ENCODE results near the gene CA10. TPM values are rescaled to one million over a fixed set of nuclear protein-coding genes. Genes with fewer than 3 reads are reported as not detected.

The CA10 gene
- total and polyA plus RNA-seq, 2 donors (not counting 1 experiment from before 2014, with no cell fraction given) = not detected

GRCh38 chr17:51848451-51848850, 310.1 kb downstream of the CA10 start:
- no peaks in the 10 kb centered on the region for H3K27me3 ChIP-seq (replicated peaks in 1 of 4; ENCODE audit: control extremely low read depth in 1 of 4, control insufficient read depth in 3 of 4, insufficient read depth in 4 of 4, low read length in 3 of 4)
- H3K4me1 ChIP-seq (ENCODE audit: control insufficient read depth in 2 of 2, insufficient read depth in 2 of 2, low read length in 2 of 2) = no peaks in the 10 kb centered on the region
- Mint-ChIP-seq H3K4me1 (no peaks in the 10 kb centered on the region), H3K9me3 (ENCODE audit: insufficient read depth) (no peaks in the 10 kb centered on the region), H3K27ac (no peak overlapping the region), H3K27me3 (peaks cover 4% of the 10 kb centered on the region), H3K4me3 (no peak overlapping the region)
- no peaks in the 10 kb centered on the region for H3K79me2 ChIP-seq (ENCODE audit: control insufficient read depth, insufficient read depth, low read length)
- 78% methylated on average over 3 of the region's 3 CpGs for WGBS (ENCODE audit: insufficient coverage)
- H4K20me1 ChIP-seq (ENCODE audit: control insufficient read depth, insufficient read depth, low read length, poor library complexity, severe bottlenecking) = no peaks in the 10 kb centered on the region
- intact Hi-C loops (cut with micrococcal nuclease) = no loop called here
- no peak overlapping the region for H3K4me3 ChIP-seq (ENCODE audit: control extremely low read depth in 1 of 5, extremely low read depth in 1 of 5, insufficient read depth in 1 of 5, low read depth in 2 of 5, low read length in 4 of 5)
- no peaks in the 10 kb centered on the region for H3K36me3 ChIP-seq (replicated peaks in 1 of 2; ENCODE audit: control extremely low read depth in 1 of 2, control insufficient read depth in 1 of 2, extremely low read depth in 1 of 2, insufficient read depth in 2 of 2, low read length in 1 of 2)
- CTCF ChIA-PET = no interaction called here
- POLR2A ChIA-PET = no interaction called here
- ATAC-seq (ENCODE audit: low read depth) (no peak), DNase-seq (no peak)
- TF ChIP-seq EZH2 (IDR thresholded peaks at IDR 0.05; ENCODE audit: borderline replicate concordance, insufficient read depth, low read depth, low read length, poor library complexity, severe bottlenecking) (no peak), CTCF (IDR thresholded peaks at IDR 0.05) (no peak)
- peaks cover 0 to 3% (median 0%) of the 10 kb centered on the region in 3 donors for H3K9me3 ChIP-seq (ENCODE audit: control extremely low read depth in 1 of 3, control insufficient read depth in 2 of 3, insufficient read depth in 1 of 3, low read length in 2 of 3)
- H3K4me2 ChIP-seq (replicated peaks; ENCODE audit: low read depth, low read length, poor library complexity, severe bottlenecking) = no peak overlapping the region
- no peak overlapping the region for H3K9ac ChIP-seq (ENCODE audit: low read length)
- H3K27ac ChIP-seq (ENCODE audit: low read length in 2 of 2) = no peak overlapping the region
- no peak overlapping the region for H2AFZ ChIP-seq (ENCODE audit: insufficient read depth, low read depth, low read length, poor library complexity, severe bottlenecking)

- ChIA-PET POLR2A (no interaction called here), CTCF (no interaction called here)
- Histone ChIP-seq H3K4me1 (ENCODE audit: control insufficient read depth in 2 of 2, insufficient read depth in 2 of 2, low read length in 2 of 2) (no peaks in the 10 kb centered on the region), H3K36me3 (replicated peaks in 1 of 2; ENCODE audit: control extremely low read depth in 1 of 2, control insufficient read depth in 1 of 2, extremely low read depth in 1 of 2, insufficient read depth in 2 of 2, low read length in 1 of 2) (no peaks in the 10 kb centered on the region), H3K27ac (ENCODE audit: low read length in 2 of 2) (no peak overlapping the region), H3K27me3 (replicated peaks in 1 of 4; ENCODE audit: control extremely low read depth in 1 of 4, control insufficient read depth in 3 of 4, insufficient read depth in 4 of 4, low read length in 3 of 4) (no peaks in the 10 kb centered on the region), H2AFZ (ENCODE audit: insufficient read depth, low read depth, low read length, poor library complexity, severe bottlenecking) (no peak overlapping the region), H3K4me2 (replicated peaks; ENCODE audit: low read depth, low read length, poor library complexity, severe bottlenecking) (no peak overlapping the region), H3K79me2 (ENCODE audit: control insufficient read depth, insufficient read depth, low read length) (no peaks in the 10 kb centered on the region), H3K4me3 (ENCODE audit: control extremely low read depth in 1 of 5, extremely low read depth in 1 of 5, insufficient read depth in 1 of 5, low read depth in 2 of 5, low read length in 4 of 5) (no peak overlapping the region), H4K20me1 (ENCODE audit: control insufficient read depth, insufficient read depth, low read length, poor library complexity, severe bottlenecking) (no peaks in the 10 kb centered on the region), H3K9me3 (ENCODE audit: control extremely low read depth in 1 of 3, control insufficient read depth in 2 of 3, insufficient read depth in 1 of 3, low read length in 2 of 3) (no peaks in the 10 kb centered on the region), H3K9ac (ENCODE audit: low read length) (no peak overlapping the region)
- Mint-ChIP-seq H3K27ac (no peak overlapping the region), H3K9me3 (ENCODE audit: insufficient read depth) (no peaks in the 10 kb centered on the region), H3K4me1 (no peaks in the 10 kb centered on the region), H3K27me3 (peaks cover 4% of the 10 kb centered on the region), H3K4me3 (no peak overlapping the region)
- intact Hi-C loops (cut with micrococcal nuclease) = no loop called here
- DNase-seq = no peak
- no peak for TF ChIP-seq CTCF (IDR thresholded peaks at IDR 0.05)
- no peak for TF ChIP-seq EZH2 (IDR thresholded peaks at IDR 0.05; ENCODE audit: borderline replicate concordance, insufficient read depth, low read depth, low read length, poor library complexity, severe bottlenecking)
- no peak for ATAC-seq (ENCODE audit: low read depth)
- 100% methylated on average over 4 of the region's 4 CpGs for whole genome bisulfite sequencing (ENCODE audit: insufficient coverage)
These were observed 311.9 kb downstream of the CA10 start for GRCh38 chr17:51846566-51846965.
